Neural progenitor cell (in vitro differentiated cells): ENCODE measurements around the gene CIAPIN1.

Experiments used
- CTCF ChIP-seq: fragments of 200-600 bp; sonication (generic); IDR thresholded peaks from 2 replicates; pipeline ENCODE4 v1.5.1; 2017; ENCODE audit warnings: antibody characterized with exemption, mild to moderate bottlenecking
- EZH2 ChIP-seq: fragments of 200-600 bp; sonication (generic); IDR thresholded peaks from 2 replicates; pipeline ENCODE4 v1.6.1; 2017; ENCODE audit warnings: antibody characterized with exemption, mild to moderate bottlenecking, moderate library complexity
- EZH2phosphoT487 ChIP-seq: fragments of 200-600 bp; sonication (generic); IDR thresholded peaks from 2 replicates; pipeline ENCODE4 v1.6.1; 2017; ENCODE audit warnings: antibody characterized with exemption

- TF ChIP-seq CTCF: no peak
- TF ChIP-seq EZH2: no peak
- no peak for TF ChIP-seq EZH2phosphoT487
Measured at GRCh38 chr16:57476546-57477410, 29.6 kb upstream of the CIAPIN1 start.
